Activated naive CD4-positive, alpha-beta T cell treated with anti-CD3 and anti-CD28 coated beads for 36 hours (primary cell): ENCODE data around the gene ZNF214. TPM values are rescaled to one million over a fixed set of nuclear protein-coding genes. Genes with fewer than 3 reads are reported as not detected.
"Not testable (repeated sequence)": the region's sequence is repeated elsewhere in the genome, so short reads cannot be mapped to it uniquely, and the experiment has no call there.

ENCODE experiments used
- CTCF ChIA-PET: fragments of 350-600 bp; sonication (Branson Sonifier 250); formaldehyde crosslinking; loops from one replicate; lab custom pipeline; 2021; ENCODE audit warnings: antibody characterized with exemption; lab: Charles Lee
- DNase-seq: peaks from one replicate; pipeline ENCODE4 v3.0.0-alpha.2; 2020
- H3K27ac Mint-ChIP-seq: one replicate; pipeline ENCODE4 v1.8.0; 2021; ENCODE audit warnings: mild to moderate bottlenecking, mixed read lengths
- H3K27me3 Mint-ChIP-seq: one replicate; pipeline ENCODE4 v1.8.0; 2021; ENCODE audit warnings: low read depth, mixed read lengths
- H3K36me3 Mint-ChIP-seq: one replicate; pipeline ENCODE4 v1.8.0; 2021; ENCODE audit warnings: low read depth, mixed read lengths
- H3K4me1 Mint-ChIP-seq: one replicate; pipeline ENCODE4 v1.8.0; 2021; ENCODE audit warnings: low read depth, mixed read lengths
- H3K4me3 Mint-ChIP-seq: one replicate; pipeline ENCODE4 v1.8.0; 2021; ENCODE audit warnings: mild to moderate bottlenecking, moderate library complexity, mixed read lengths
- H3K9me3 Mint-ChIP-seq: one replicate; pipeline ENCODE4 v1.8.0; 2021; ENCODE audit warnings: mixed read lengths
- intact Hi-C: fragments of 100-400 bp; cut with micrococcal nuclease; formaldehyde crosslinking; loops from one replicate; pipeline ENCODE4 v1.15.1; 2023
- total RNA-seq, 2 experiments: library from RNA; stranded (reverse); gene quantifications; one replicate each; pipeline ENCODE4 v1.2.3, GENCODE V29; 2021

ZNF214 gene
- total RNA-seq, 2 experiments from 2014 or later: not detected

DNA sequence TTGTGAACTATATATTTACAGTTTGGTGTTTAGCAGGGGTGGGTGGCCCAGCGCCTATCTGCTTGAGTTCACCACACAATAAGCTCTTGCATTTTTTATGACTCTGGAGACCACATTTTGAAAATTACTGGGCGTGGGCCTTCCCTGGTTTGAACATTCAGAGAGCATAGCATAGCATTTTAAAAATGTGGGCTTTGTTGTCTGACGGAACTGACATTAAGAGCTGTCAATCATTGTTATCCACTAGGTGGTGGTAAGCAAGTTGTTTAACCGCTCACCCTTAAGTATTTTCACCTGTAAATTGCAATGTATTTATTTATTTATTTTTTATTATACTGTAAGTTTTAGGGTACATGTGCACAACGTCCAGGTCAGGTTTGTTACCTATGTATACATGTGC, 1.2 kb upstream of the ZNF214 start:
- no peak overlapping the region for H3K4me3 Mint-ChIP-seq
- H3K4me1 Mint-ChIP-seq: peaks cover 7% of the 10 kb centered on the region
- H3K27me3 Mint-ChIP-seq: peaks cover 26% of the 10 kb centered on the region
- CTCF ChIA-PET: no interaction called here
- no peak overlapping the region for H3K27ac Mint-ChIP-seq
- intact Hi-C loops: no loop called here
- no peak for DNase-seq
- H3K36me3 Mint-ChIP-seq: no peaks in the 10 kb centered on the region
- H3K9me3 Mint-ChIP-seq: no peaks in the 10 kb centered on the region

DNA sequence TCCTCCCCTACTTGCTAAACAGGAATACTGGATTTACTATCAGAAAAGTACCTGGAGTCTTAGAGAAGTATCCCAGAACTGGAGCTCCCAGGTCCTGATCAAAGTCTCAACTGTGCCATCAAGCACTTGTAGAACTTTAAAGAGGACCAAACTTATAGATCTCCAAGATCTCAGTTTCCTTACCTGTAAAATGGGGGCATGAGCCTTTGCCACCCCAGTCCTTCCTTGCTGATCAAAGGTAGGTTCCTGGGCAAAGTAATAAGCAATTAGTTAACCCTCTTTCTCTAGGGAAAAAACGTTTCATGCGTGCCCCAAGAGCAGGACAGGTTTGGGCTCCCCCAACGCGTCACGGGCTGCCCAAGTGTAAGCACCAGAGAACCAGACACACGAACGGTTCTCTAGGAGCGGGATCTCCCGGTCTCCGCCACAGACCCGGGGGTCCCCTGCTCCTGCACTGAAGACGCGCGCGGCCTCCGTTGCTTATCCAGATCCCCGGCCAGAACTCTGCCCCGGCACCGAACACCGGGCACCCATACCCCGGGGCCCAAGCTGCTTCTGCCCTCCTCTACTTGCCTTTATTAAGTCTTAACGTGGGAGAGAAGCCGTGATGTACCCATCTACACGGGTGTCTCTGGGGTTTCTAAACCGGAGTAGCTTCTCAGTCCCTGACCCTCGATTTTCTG, 505 bp downstream of the ZNF214 start:
- H3K36me3 Mint-ChIP-seq: no peaks in the 10 kb centered on the region
- peaks cover 7% of the 10 kb centered on the region for H3K4me1 Mint-ChIP-seq
- CTCF ChIA-PET: no interaction called here
- no peaks in the 10 kb centered on the region for H3K9me3 Mint-ChIP-seq
- intact Hi-C loops: no loop called here
- peaks cover 29% of the 10 kb centered on the region for H3K27me3 Mint-ChIP-seq
- no peak overlapping the region for H3K27ac Mint-ChIP-seq
- no peak for DNase-seq
- H3K4me3 Mint-ChIP-seq: peak overlapping the region; percentile 47

DNA sequence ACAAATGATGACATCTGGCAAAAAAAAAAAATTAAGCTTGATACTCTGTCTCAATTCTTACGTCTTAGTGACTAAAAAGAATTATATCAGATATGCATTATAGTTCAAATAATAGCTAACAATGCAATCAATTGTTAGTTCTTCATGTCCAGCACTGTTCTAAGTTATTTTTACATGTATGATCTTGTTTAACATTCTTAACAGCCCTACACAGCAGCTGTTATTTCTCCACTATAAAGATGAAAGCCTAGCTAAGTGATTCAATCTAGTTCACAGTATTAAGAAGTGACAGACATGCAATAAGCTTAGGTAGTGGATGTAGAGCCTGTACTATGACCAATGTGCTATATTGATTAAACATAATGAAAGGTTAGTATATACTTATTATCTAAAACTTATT, 4.1 kb downstream of the ZNF214 start:
- CTCF ChIA-PET: interaction anchor here (0.6 to 1.0 kb wide), 4 partner anchors 69 to 206 kb away, joined by 3 to 4 read pairs (median 4); no protein-coding TSS in a partner anchor
- intact Hi-C loops: no loop called here
- DNase-seq: no peak
- Mint-ChIP-seq H3K27me3 (peaks cover 21% of the 10 kb centered on the region), H3K27ac (no peak overlapping the region), H3K36me3 (no peaks in the 10 kb centered on the region), H3K4me1 (peaks cover 7% of the 10 kb centered on the region), H3K9me3 (no peaks in the 10 kb centered on the region), H3K4me3 (no peak overlapping the region)

DNA sequence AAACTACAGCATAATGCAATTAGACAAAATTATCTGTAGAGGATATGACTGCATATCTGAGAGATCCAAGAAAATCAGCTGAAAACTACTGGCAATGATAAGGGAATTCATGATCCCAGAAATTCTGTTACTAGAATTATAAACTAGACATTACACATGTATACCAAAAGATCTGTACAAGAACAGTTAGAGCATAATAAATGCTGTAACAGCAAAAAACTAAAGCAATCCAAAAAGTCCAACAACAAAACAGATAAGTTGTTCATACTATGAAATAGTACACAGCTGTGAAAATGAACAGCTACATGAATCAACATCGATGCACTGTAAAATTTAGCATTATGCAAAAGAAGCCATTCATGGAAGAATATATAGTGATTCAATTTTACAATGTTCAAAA, 6.0 kb downstream of the ZNF214 start:
- Mint-ChIP-seq H3K4me1 (no peaks in the 10 kb centered on the region), H3K27me3 (peaks cover 13% of the 10 kb centered on the region), H3K9me3 (no peaks in the 10 kb centered on the region), H3K36me3 (no peaks in the 10 kb centered on the region), H3K27ac (no peak overlapping the region), H3K4me3 (no peak overlapping the region)
- no peak for DNase-seq
- CTCF ChIA-PET: no interaction called here
- intact Hi-C loops: no loop called here

DNA sequence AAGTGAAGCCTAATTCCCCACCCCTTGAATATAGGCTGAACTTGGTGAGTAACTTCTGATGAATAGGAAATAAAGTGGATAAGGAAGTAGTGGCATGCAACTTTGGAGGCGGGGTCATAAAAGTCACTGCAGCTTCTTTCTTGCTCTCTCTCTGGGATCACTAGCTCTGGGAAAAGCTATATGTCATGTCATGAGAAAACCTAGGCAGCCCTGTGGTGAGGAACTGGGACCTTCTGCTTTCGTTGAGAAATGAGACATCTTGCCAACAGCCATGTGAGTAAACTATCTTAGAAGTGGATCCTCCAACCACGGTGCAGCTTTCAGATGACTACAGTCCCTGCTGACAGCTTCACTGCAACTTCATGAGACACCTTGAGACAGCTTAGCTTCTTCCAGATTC, 15.7 kb downstream of the ZNF214 start:
- no peaks in the 10 kb centered on the region for H3K4me1 Mint-ChIP-seq
- no peak overlapping the region for H3K4me3 Mint-ChIP-seq
- no peaks in the 10 kb centered on the region for H3K9me3 Mint-ChIP-seq
- intact Hi-C loops: no loop called here
- H3K36me3 Mint-ChIP-seq: no peaks in the 10 kb centered on the region
- no peak for DNase-seq
- no peak overlapping the region for H3K27ac Mint-ChIP-seq
- H3K27me3 Mint-ChIP-seq: peaks cover 23% of the 10 kb centered on the region
- CTCF ChIA-PET: no interaction called here

DNA sequence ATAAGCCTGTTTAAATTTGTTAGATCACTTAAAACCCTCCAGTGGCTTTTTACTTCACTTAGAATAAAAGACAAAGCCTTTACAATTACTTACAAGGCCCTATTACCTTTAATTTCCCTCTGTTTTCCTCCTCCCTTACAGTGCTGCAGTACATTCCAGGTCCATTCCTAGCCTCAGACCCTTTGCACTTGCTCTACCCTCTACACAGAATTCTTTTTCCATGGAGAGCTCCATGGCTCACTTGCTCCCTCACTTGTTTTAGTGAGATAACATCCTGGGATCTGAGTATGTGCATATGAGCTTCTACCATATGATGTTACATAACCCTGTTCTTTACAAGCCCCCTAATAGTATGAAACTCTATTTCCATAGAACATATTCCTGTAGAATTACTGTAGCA, 24.4 kb downstream of the ZNF214 start:
- H3K27ac Mint-ChIP-seq: no peak overlapping the region
- intact Hi-C loops: no loop called here
- CTCF ChIA-PET: no interaction called here
- no peak overlapping the region for H3K4me3 Mint-ChIP-seq
- H3K27me3 Mint-ChIP-seq: peaks cover 5% of the 10 kb centered on the region
- DNase-seq: no peak
- no peaks in the 10 kb centered on the region for H3K9me3 Mint-ChIP-seq
- no peaks in the 10 kb centered on the region for H3K36me3 Mint-ChIP-seq
- no peaks in the 10 kb centered on the region for H3K4me1 Mint-ChIP-seq

DNA sequence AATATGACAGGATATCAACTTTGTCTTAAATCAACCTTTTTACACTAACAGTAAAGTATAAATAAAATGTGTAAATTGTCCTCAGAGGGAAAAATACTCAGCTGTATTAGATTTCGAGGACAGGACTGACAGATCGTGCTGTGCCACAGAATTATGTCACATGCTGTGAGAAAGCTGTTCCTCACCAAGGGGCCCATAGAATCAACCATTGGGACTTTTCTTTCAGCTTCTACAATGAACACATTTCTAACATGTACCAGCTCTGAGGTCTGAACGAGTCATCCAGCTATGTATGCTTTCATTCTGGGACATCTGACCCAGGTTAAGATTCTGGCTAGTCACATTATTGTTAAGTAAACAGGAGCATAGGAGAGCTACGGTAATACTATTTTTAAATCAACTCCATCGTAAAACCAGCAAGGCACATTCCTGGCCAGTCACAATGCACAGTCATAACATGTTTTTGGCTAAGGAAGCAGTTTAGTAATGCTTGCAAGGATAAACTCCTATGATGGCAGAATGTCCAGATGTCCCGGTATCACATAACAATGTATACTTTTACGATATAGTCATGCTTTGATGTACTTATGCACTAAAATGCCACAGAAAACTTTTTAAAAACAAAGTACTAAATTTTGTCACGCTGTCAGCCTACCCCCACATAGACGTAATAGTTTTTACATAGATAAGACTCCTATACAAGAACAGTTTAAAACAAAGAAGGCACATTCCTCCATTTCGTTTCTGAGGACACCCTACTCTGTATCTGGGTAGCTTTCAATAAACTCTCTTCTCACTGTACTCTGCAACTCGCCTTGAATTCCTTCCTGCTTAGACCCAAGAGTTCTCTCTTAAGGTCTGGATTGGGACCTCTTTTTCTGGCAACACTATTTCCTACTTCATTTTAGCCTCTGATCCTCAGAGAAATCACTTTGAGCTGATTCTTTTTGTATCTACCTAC, 27.4 kb downstream of the ZNF214 start:
- DNase-seq: no peak
- no peak overlapping the region for H3K27ac Mint-ChIP-seq
- H3K27me3 Mint-ChIP-seq: no peaks in the 10 kb centered on the region
- no peaks in the 10 kb centered on the region for H3K4me1 Mint-ChIP-seq
- H3K36me3 Mint-ChIP-seq: no peaks in the 10 kb centered on the region
- no peaks in the 10 kb centered on the region for H3K9me3 Mint-ChIP-seq
- CTCF ChIA-PET: no interaction called here
- no peak overlapping the region for H3K4me3 Mint-ChIP-seq
- intact Hi-C loops: no loop called here

DNA sequence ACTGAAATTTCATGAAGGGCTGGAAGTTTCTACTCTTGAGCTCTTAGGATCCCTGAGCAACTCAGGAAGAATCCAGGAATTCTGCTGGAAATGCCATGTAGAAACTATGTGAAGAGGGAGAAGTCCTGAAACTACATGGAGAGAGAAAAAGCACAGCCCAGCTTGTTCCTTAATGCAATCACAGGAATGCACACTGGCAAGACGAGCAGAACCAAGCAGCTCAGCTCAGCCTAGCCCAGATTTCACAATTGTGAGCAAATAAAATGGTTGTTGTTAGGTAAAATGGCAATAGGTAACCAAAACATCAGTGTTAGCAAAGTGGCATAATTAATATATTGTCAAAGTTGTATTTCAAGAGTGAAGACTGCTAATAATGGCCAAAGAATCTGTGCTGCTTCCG, 28.1 kb downstream of the ZNF214 start:
- no peak for DNase-seq
- no peaks in the 10 kb centered on the region for H3K9me3 Mint-ChIP-seq
- H3K4me3 Mint-ChIP-seq: no peak overlapping the region
- intact Hi-C loops: no loop called here
- H3K27me3 Mint-ChIP-seq: no peaks in the 10 kb centered on the region
- no peak overlapping the region for H3K27ac Mint-ChIP-seq
- CTCF ChIA-PET: no interaction called here
- no peaks in the 10 kb centered on the region for H3K36me3 Mint-ChIP-seq
- no peaks in the 10 kb centered on the region for H3K4me1 Mint-ChIP-seq

DNA sequence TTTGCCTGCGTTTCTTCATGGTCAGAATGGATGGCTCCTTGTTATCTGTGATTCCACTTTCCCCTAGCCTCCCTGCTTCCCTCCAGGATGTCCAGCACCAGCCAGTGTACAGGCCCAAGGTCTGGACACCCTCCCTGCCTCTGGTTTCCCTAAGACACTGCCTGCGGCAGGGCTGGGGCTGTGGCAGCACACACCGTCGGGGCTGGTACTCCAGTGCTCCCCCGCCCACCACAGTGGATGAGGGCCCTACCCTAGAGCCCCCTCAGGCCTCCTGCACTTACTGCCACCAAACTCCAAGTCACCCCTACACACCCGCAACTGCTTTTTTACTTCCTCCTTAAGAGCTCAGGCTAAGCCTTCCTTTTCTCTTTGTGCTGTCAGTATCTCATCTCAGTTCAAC, 28.9 kb downstream of the ZNF214 start:
- Mint-ChIP-seq H3K36me3 (no peaks in the 10 kb centered on the region), H3K4me3 (no peak overlapping the region), H3K27me3 (no peaks in the 10 kb centered on the region), H3K9me3 (no peaks in the 10 kb centered on the region), H3K4me1 (no peaks in the 10 kb centered on the region), H3K27ac (no peak overlapping the region)
- intact Hi-C loops: no loop called here
- no peak for DNase-seq
- CTCF ChIA-PET: no interaction called here

DNA sequence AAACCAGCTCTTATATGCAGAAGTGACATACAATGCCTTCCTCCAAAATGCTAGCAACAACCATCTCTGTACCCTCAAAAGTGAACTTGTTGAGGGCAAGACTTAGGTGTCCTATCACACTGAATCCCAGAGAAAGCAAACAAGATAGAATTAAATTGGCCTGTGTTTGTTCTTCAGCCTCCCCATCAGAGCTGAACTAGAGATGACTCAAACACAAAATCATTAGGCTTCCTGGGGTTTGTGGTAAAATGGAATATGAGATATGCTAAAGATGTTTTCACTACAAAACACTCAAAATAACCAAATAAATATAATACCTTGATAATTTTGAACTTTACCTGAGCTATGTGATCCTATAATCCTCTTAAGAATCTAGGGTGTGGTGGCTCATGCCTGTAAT, 31.6 kb downstream of the ZNF214 start:
- DNase-seq: no peak
- Mint-ChIP-seq H3K27me3 (no peaks in the 10 kb centered on the region), H3K27ac (no peak overlapping the region), H3K9me3 (no peaks in the 10 kb centered on the region), H3K4me1 (no peaks in the 10 kb centered on the region), H3K4me3 (no peak overlapping the region), H3K36me3 (no peaks in the 10 kb centered on the region)
- CTCF ChIA-PET: interaction anchor here (0.6 kb wide), 1 partner anchor 544 kb away, joined by 4 read pairs; no protein-coding TSS in a partner anchor
- intact Hi-C loops: no loop called here

DNA sequence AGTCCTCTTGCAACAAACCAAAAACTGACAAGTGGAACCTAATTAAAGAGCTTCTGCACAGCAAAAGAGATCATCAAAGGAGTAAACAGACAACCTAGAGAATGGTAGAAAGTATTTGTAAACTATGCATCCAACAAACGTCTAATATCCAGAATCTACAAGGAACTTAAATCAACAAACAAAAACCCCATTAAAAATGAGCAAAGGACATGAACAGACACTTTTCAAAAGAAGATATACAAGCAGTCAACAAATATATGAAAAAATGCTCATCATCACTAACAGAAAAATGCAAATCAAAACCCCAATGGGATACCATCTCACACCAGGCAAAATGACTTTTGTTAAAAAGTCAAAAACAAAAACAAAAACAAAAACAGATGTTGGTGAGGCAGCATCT, 33.7 kb downstream of the ZNF214 start:
- no peak overlapping the region for H3K27ac Mint-ChIP-seq
- CTCF ChIA-PET: no interaction called here
- DNase-seq: no peak
- no peaks in the 10 kb centered on the region for H3K9me3 Mint-ChIP-seq
- H3K36me3 Mint-ChIP-seq: no peaks in the 10 kb centered on the region
- H3K4me1 Mint-ChIP-seq: no peaks in the 10 kb centered on the region
- peaks cover 2% of the 10 kb centered on the region for H3K27me3 Mint-ChIP-seq
- H3K4me3 Mint-ChIP-seq: no peak overlapping the region
- intact Hi-C loops: no loop called here

DNA sequence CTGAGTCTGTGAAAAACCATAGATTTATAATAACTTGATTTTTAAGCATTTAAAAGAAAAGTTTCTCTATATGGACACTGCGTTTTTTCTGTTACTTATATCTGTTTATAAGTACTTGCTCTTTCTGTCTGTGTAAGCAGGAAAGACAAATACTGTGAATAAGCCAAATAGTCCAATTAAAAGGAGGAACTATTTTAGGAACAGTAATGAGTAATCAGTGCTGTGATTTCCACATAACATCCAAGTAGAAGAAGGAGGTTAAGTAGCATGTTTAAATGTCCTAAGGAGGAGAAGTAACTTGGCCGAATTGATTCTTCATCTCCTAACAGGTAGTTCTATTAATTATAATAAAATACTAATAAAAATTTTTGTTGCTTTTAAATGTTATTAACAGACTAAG, 40.8 kb downstream of the ZNF214 start:
- no peaks in the 10 kb centered on the region for H3K9me3 Mint-ChIP-seq

DNA sequence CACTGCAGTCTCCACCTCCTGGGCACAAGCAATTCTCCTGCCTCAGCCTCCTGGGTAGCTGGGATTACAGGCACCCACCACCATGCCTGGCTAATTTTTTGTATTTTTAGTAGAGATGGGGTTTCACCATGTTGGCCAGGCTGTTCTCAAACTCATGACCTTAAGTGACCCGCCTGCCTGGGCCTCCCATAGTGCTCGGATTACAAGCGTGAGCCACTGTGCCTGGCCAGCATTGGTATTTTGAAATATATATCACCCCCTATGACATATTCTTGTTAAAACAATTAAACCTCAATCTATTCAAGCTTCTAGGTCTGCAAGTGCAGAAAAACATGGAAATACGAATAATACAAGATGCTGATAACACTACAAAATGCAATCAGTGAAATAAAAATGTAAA, 50.3 kb downstream of the ZNF214 start:
- H3K27me3 Mint-ChIP-seq, H3K4me1 Mint-ChIP-seq, intact Hi-C loops, H3K4me3 Mint-ChIP-seq, H3K36me3 Mint-ChIP-seq, DNase-seq, H3K9me3 Mint-ChIP-seq, CTCF ChIA-PET, H3K27ac Mint-ChIP-seq: not testable (repeated sequence)

More for the DNA sequence above, 40.8 kb downstream of the ZNF214 start:
- H3K36me3 Mint-ChIP-seq: no peaks in the 10 kb centered on the region
- intact Hi-C loops: no loop called here
- H3K27ac Mint-ChIP-seq: no peak overlapping the region
- H3K27me3 Mint-ChIP-seq: peaks cover 6% of the 10 kb centered on the region
- CTCF ChIA-PET: no interaction called here
- H3K4me1 Mint-ChIP-seq: no peaks in the 10 kb centered on the region
- no peak for DNase-seq
- H3K4me3 Mint-ChIP-seq: no peak overlapping the region
